GM23338 (cell line): Measurements from ENCODE around the gene ENTPD7. TPM values are rescaled to one million over a fixed set of nuclear protein-coding genes. Genes with fewer than 3 reads are reported as not detected.

Experiments used
- ATAC-seq: fragments of 200-7000 bp; cut with Tn5 transposase; 3 replicates; pipeline ENCODE4 v1.9.1; 2020
- DNase-seq: peaks from one replicate; pipeline ENCODE4 v3.0.0-alpha.2; 2015; ENCODE audit warnings: low spot score
- H2AFZ ChIP-seq: fragments of 200-600 bp; sonication (generic); 2 replicates; pipeline ENCODE4 v1.8.0; 2016; ENCODE audit warnings: antibody characterized with exemption, mild to moderate bottlenecking, moderate library complexity
- H3F3A ChIP-seq: fragments of 200-600 bp; sonication (generic); replicated peaks from 2 replicates; pipeline ENCODE4 v1.8.0; 2017; ENCODE audit warnings: antibody characterized with exemption, mixed run types, low read depth
- H3K27ac ChIP-seq: fragments of 200-600 bp; sonication (generic); 2 replicates; pipeline ENCODE4 v1.6.1; 2016; ENCODE audit warnings: low read depth
- H3K27me3 ChIP-seq: fragments of 200-600 bp; sonication (generic); 2 replicates; pipeline ENCODE4 v1.8.0; 2016; ENCODE audit warnings: mild to moderate bottlenecking, mixed run types, moderate library complexity; ENCODE audit not compliant: insufficient read depth
- H3K36me3 ChIP-seq: fragments of 200-600 bp; sonication (generic); 2 replicates; pipeline ENCODE4 v1.8.0; 2016; ENCODE audit warnings: mild to moderate bottlenecking; ENCODE audit not compliant: insufficient read depth
- H3K4me1 ChIP-seq: fragments of 200-600 bp; sonication (generic); 2 replicates; pipeline ENCODE4 v1.8.0; 2016; ENCODE audit warnings: mild to moderate bottlenecking, moderate library complexity; ENCODE audit not compliant: insufficient read depth
- H3K4me2 ChIP-seq: fragments of 200-600 bp; sonication (generic); 2 replicates; pipeline ENCODE4 v1.7.1; 2017; ENCODE audit warnings: mixed run types
- H3K4me3 ChIP-seq: fragments of 200-600 bp; sonication (generic); 2 replicates; pipeline ENCODE4 v1.6.1; 2016; ENCODE audit warnings: mixed run types
- H3K79me2 ChIP-seq: fragments of 200-600 bp; sonication (generic); replicated peaks from 2 replicates; pipeline ENCODE4 v1.8.0; 2017; ENCODE audit warnings: mild to moderate bottlenecking; ENCODE audit not compliant: insufficient read depth
- H3K9me2 ChIP-seq: fragments of 200-600 bp; sonication (generic); 2 replicates; pipeline ENCODE4 v1.8.0; 2017; ENCODE audit not compliant: insufficient read depth
- H4K20me1 ChIP-seq: fragments of 200-600 bp; sonication (generic); replicated peaks from 2 replicates; pipeline ENCODE4 v1.8.0; 2017; ENCODE audit warnings: mild to moderate bottlenecking; ENCODE audit not compliant: insufficient read depth
- H3K27ac Mint-ChIP-seq: 2 replicates; pipeline ENCODE4 v1.8.0; 2020; ENCODE audit warnings: inconsistent platforms, mild to moderate bottlenecking, moderate library complexity, mixed read lengths
- H3K27me3 Mint-ChIP-seq: 3 replicates; pipeline ENCODE4 v1.8.0; 2022; ENCODE audit warnings: low read depth, mild to moderate bottlenecking, moderate library complexity, mixed read lengths, inconsistent platforms; ENCODE audit not compliant: insufficient read depth, poor library complexity
- H3K36me3 Mint-ChIP-seq: 3 replicates; pipeline ENCODE4 v1.8.0; 2021; ENCODE audit warnings: low read depth, mild to moderate bottlenecking, inconsistent platforms, moderate library complexity, mixed read lengths
- H3K4me1 Mint-ChIP-seq: 3 replicates; pipeline ENCODE4 v1.8.0; 2020; ENCODE audit warnings: mild to moderate bottlenecking, inconsistent platforms, mixed read lengths
- H3K4me3 Mint-ChIP-seq: 3 replicates; pipeline ENCODE4 v1.8.0; 2021; ENCODE audit warnings: moderate library complexity, mild to moderate bottlenecking, inconsistent platforms, mixed read lengths
- H3K9me3 Mint-ChIP-seq: 3 replicates; pipeline ENCODE4 v1.8.0; 2020; ENCODE audit warnings: moderate library complexity, mild to moderate bottlenecking, inconsistent platforms, mixed read lengths
- CREB1 ChIP-seq: fragments of 250-450 bp; sonication (Bioruptor Pico); IDR thresholded peaks from 2 replicates; pipeline ENCODE4 v1.5.0; 2020; ENCODE audit warnings: low read depth, mild to moderate bottlenecking, moderate library complexity
- ETS1 ChIP-seq: IDR thresholded peaks from 2 replicates; pipeline ENCODE4 v1.6.1; 2016; ENCODE audit warnings: antibody characterized with exemption
- EZH2 ChIP-seq: fragments of 200-600 bp; sonication (generic); IDR thresholded peaks from one replicate; pipeline ENCODE4 v1.8.0; 2017; ENCODE audit warnings: antibody characterized with exemption, mild to moderate bottlenecking, low read depth; ENCODE audit not compliant: unreplicated experiment
- EZH2phosphoT487 ChIP-seq: fragments of 200-600 bp; sonication (generic); IDR thresholded peaks from one replicate; pipeline ENCODE4 v1.8.1; 2018; ENCODE audit warnings: antibody characterized with exemption; ENCODE audit not compliant: unreplicated experiment
- JUNB ChIP-seq: IDR thresholded peaks from one replicate; pipeline ENCODE4 v1.6.1; 2016; ENCODE audit warnings: antibody characterized with exemption; ENCODE audit not compliant: unreplicated experiment
- STAT1 ChIP-seq: IDR thresholded peaks from one replicate; pipeline ENCODE4 v1.6.1; 2016; ENCODE audit warnings: antibody characterized with exemption; ENCODE audit not compliant: unreplicated experiment
- ZNF331 ChIP-seq: fragments of 250-450 bp; sonication (Bioruptor Pico); IDR thresholded peaks from 2 replicates; pipeline ENCODE4 v1.5.0; 2020; ENCODE audit warnings: low read depth, mild to moderate bottlenecking, moderate library complexity
- polyA plus RNA-seq: library from polyadenylated mRNA; unstranded; fragments of >200 nt; fragmentation: Nextera tagmentation; extraction: Ambion mirVana; gene quantifications from 2 replicates; pipeline ENCODE4 v1.2.1, GENCODE V29; 2016
- small RNA-seq: library from RNA; depleted of rRNA; stranded (forward); fragments of <200 nt; gene quantifications from one replicate; pipeline ENCODE3, GENCODE V24; 2014; ENCODE audit warnings: low replicate concordance
- total RNA-seq: library from RNA; depleted of rRNA; stranded (reverse); fragments of >200 nt; shearing (Covaris generic); gene quantifications from 2 replicates; pipeline ENCODE4 v1.2.3, GENCODE V29; 2014; rRNA removed
- TF ChIP-seq, protein P1 (sequence below), 2 experiments: fragments of 200-600 bp in 1 of 2; sonication (generic) in 1 of 2; conservative IDR thresholded peaks; 2 replicates each; pipeline versions ENCODE4 v1.5.1 to v1.6.1; 2016 to 2017; ENCODE audit warnings: antibody characterized with exemption in 2 of 2, low read depth in 2 of 2, mild to moderate bottlenecking in 2 of 2, moderate library complexity in 1 of 2
- TF ChIP-seq, protein P2 (sequence below): IDR thresholded peaks from one replicate; pipeline ENCODE4 v1.6.1; 2018; ENCODE audit warnings: antibody characterized with exemption; ENCODE audit not compliant: unreplicated experiment

ENTPD7 gene
- total and polyA plus RNA-seq, 2 experiments from 2014 or later, result 1.7 to 12.6 TPM

DNA sequence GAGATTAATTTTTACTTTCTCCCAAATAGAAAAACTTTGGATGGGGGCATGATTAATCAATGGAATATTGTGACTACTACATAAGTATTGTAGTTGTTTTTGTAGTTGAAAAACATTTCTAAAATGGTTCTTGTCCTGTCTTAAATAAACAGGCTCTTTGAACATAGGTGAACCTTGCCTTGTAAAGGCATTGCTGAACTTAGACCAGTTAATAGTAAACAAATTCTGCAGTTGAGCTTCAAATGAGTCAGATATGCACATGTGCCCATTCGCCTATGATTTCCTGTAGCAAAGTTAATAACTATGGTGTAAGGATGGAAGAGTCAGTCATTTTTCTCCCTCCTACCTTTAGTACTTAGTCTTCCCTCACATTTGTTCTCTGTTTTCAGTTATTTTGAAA, 95.4 kb downstream of the ENTPD7 start:
- H3K36me3 ChIP-seq, result peaks cover 12% of the 10 kb centered on the region

More for the DNA sequence above, 95.4 kb downstream of the ENTPD7 start:
- ATAC-seq (no peak), DNase-seq (no peak)
- H3F3A ChIP-seq, result no peaks in the 10 kb centered on the region
- H3K4me2 ChIP-seq, result no peak overlapping the region
- H3K4me3 ChIP-seq, result no peak overlapping the region
- TF ChIP-seq ETS1 (no peak), ZNF331 (CRISPR knock-in tag) (no peak), JUNB (no peak), EZH2phosphoT487 (no peak), CREB1 (no peak), STAT1 (no peak), EZH2 (no peak)
- TF ChIP-seq, protein P1, sequence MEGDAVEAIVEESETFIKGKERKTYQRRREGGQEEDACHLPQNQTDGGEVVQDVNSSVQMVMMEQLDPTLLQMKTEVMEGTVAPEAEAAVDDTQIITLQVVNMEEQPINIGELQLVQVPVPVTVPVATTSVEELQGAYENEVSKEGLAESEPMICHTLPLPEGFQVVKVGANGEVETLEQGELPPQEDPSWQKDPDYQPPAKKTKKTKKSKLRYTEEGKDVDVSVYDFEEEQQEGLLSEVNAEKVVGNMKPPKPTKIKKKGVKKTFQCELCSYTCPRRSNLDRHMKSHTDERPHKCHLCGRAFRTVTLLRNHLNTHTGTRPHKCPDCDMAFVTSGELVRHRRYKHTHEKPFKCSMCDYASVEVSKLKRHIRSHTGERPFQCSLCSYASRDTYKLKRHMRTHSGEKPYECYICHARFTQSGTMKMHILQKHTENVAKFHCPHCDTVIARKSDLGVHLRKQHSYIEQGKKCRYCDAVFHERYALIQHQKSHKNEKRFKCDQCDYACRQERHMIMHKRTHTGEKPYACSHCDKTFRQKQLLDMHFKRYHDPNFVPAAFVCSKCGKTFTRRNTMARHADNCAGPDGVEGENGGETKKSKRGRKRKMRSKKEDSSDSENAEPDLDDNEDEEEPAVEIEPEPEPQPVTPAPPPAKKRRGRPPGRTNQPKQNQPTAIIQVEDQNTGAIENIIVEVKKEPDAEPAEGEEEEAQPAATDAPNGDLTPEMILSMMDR (conservative IDR thresholded peaks at IDR 0.05; ENCODE audit: low read depth in 2 of 2), result no peak
- TF ChIP-seq, protein P2, sequence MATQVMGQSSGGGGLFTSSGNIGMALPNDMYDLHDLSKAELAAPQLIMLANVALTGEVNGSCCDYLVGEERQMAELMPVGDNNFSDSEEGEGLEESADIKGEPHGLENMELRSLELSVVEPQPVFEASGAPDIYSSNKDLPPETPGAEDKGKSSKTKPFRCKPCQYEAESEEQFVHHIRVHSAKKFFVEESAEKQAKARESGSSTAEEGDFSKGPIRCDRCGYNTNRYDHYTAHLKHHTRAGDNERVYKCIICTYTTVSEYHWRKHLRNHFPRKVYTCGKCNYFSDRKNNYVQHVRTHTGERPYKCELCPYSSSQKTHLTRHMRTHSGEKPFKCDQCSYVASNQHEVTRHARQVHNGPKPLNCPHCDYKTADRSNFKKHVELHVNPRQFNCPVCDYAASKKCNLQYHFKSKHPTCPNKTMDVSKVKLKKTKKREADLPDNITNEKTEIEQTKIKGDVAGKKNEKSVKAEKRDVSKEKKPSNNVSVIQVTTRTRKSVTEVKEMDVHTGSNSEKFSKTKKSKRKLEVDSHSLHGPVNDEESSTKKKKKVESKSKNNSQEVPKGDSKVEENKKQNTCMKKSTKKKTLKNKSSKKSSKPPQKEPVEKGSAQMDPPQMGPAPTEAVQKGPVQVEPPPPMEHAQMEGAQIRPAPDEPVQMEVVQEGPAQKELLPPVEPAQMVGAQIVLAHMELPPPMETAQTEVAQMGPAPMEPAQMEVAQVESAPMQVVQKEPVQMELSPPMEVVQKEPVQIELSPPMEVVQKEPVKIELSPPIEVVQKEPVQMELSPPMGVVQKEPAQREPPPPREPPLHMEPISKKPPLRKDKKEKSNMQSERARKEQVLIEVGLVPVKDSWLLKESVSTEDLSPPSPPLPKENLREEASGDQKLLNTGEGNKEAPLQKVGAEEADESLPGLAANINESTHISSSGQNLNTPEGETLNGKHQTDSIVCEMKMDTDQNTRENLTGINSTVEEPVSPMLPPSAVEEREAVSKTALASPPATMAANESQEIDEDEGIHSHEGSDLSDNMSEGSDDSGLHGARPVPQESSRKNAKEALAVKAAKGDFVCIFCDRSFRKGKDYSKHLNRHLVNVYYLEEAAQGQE, result no peak
- Mint-ChIP-seq H3K27ac (no peak overlapping the region), H3K4me1 (no peaks in the 10 kb centered on the region), H3K9me3 (no peaks in the 10 kb centered on the region), H3K36me3 (peaks cover 51% of the 10 kb centered on the region), H3K27me3 (no peaks in the 10 kb centered on the region), H3K4me3 (no peak overlapping the region)
- no peaks in the 10 kb centered on the region for H4K20me1 ChIP-seq
- no peaks in the 10 kb centered on the region for H3K79me2 ChIP-seq
- H3K9me2 ChIP-seq, result no peaks in the 10 kb centered on the region
- no peak overlapping the region for H3K27ac ChIP-seq
- H3K27me3 ChIP-seq, result no peaks in the 10 kb centered on the region
- H3K4me1 ChIP-seq, result no peaks in the 10 kb centered on the region
- no peak overlapping the region for H2AFZ ChIP-seq

Small RNA genes lying within 50 kb of the gene (small RNA-seq; reads per million reads assigned to genes)
- gene AL133353.1, result not detected

Other genes with a start within 250 kb of the ENTPD7 start
- gene GOT1, start 228.9 kb upstream of the ENTPD7 start, total RNA-seq, result 29.4 and 36.8 TPM in 2 replicates
- gene GOT1, start 228.9 kb upstream of the ENTPD7 start, polyA plus RNA-seq, result 31.8 and 37.7 TPM in 2 replicates
- gene NKX2-3, start 126.6 kb upstream of the ENTPD7 start, total RNA-seq, result not detected in 2 replicates
- gene NKX2-3, start 126.6 kb upstream of the ENTPD7 start, polyA plus RNA-seq, result not detected in 2 replicates
- gene SLC25A28, start 39.1 kb upstream of the ENTPD7 start, total RNA-seq, result 10.1 and 12.4 TPM in 2 replicates
- gene SLC25A28, start 39.1 kb upstream of the ENTPD7 start, polyA plus RNA-seq, result 15.5 and 16.4 TPM in 2 replicates
- 38.1 and 39.5 TPM in 2 replicates for gene COX15, start 72.6 kb downstream of the ENTPD7 start, total RNA-seq
- 15.7 and 22.3 TPM in 2 replicates for gene COX15, start 72.6 kb downstream of the ENTPD7 start, polyA plus RNA-seq
- gene CUTC, start 72.7 kb downstream of the ENTPD7 start, total RNA-seq, result 20.2 and 25.8 TPM in 2 replicates
- gene CUTC, start 72.7 kb downstream of the ENTPD7 start, polyA plus RNA-seq, result 30.4 and 31.6 TPM in 2 replicates
- 0.45 and 1.0 TPM in 2 replicates for gene ABCC2, start 123.1 kb downstream of the ENTPD7 start, total RNA-seq
- 1.3 and 2.4 TPM in 2 replicates for gene ABCC2, start 123.1 kb downstream of the ENTPD7 start, polyA plus RNA-seq